ENCODE results near the gene CBX6. TPM values are rescaled to one million over a fixed set of nuclear protein-coding genes. Genes with fewer than 3 reads are reported as not detected.

CBX6 gene
- total RNA-seq, 8 experiments from 2014 or later = 17.6 to 141 (median 36.6) TPM

- 80% methylated on average over 1 of the region's 1 CpG; no CpG with 5 or more reads in 9 of the 10 experiments for WGBS, 10 experiments
- no peaks in the 10 kb centered on the region for H3K4me1 ChIP-seq (replicated peaks in 1 of 2)
- H3K27ac ChIP-seq = no peak overlapping the region
- in situ Hi-C loops (cut with MboI; ENCODE audit: low pct_unique_long_range_greater_than_20kb in 2 of 9, low sequenced_read_pairs in 9 of 9, unreplicated experiment in 9 of 9) = loop anchor here in 3 of 9 experiments (25.0 kb wide), 1 partner anchor 260 kb away; no protein-coding TSS in a partner anchor
- no peak for ATAC-seq (replicated peaks in 6 of 8)
- no peak overlapping the region for H3K4me3 ChIP-seq
Observed at GRCh38 chr22:38852522-38852921, 19.5 kb downstream of the CBX6 start.

- ATAC-seq (replicated peaks in 6 of 8) = peak in 4 of 8 experiments; percentile 30 to 76 (median 54)
- in situ Hi-C loops (cut with MboI; ENCODE audit: low pct_unique_long_range_greater_than_20kb in 2 of 9, low sequenced_read_pairs in 9 of 9, unreplicated experiment in 9 of 9) = loop anchor here in 3 of 9 experiments (25.0 kb wide), 1 partner anchor 261 kb away; no protein-coding TSS in a partner anchor
- H3K4me1 ChIP-seq (replicated peaks in 1 of 2) = no peaks in the 10 kb centered on the region
- H3K4me3 ChIP-seq = no peak overlapping the region
- no peak overlapping the region for H3K27ac ChIP-seq
- WGBS, 10 experiments = 8 to 38% (median 22%) methylated on average over 2 to 12 of the region's 15 CpGs; no CpG with 5 or more reads in 2 of the 10 experiments
Observed at GRCh38 chr22:38850941-38851849, 20.8 kb downstream of the CBX6 start.

DNA sequence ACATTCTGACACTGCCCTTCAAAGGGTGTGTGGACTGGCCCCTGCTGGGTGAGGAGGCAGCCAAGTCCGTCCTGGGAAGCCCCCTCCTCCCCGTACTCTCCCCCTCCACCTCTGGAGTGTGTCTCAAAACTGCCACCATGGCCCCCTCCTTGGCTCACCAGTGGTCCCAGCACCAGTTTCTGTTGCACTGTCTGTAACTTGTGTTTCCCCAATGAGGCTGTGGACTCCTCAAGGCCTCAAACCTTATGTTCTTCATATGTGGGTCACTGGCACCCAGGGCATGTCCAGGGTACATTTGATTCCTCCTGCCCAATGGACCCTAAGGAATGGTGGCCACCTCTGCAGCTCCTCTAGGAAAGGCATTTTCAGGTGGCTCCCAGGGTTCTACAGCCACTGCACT, 21.6 kb downstream of the CBX6 start:
- WGBS, 10 experiments = no CpG with 5 or more reads among the region's 2 CpGs
- ATAC-seq (replicated peaks in 6 of 8) = no peak
- Histone ChIP-seq H3K27ac (no peak overlapping the region), H3K4me3 (no peak overlapping the region), H3K4me1 (replicated peaks in 1 of 2) (no peaks in the 10 kb centered on the region)
- in situ Hi-C loops (cut with MboI; ENCODE audit: low pct_unique_long_range_greater_than_20kb in 2 of 9, low sequenced_read_pairs in 9 of 9, unreplicated experiment in 9 of 9) = loop anchor here in 3 of 9 experiments (25.0 kb wide), 1 partner anchor 262 kb away; no protein-coding TSS in a partner anchor

DNA sequence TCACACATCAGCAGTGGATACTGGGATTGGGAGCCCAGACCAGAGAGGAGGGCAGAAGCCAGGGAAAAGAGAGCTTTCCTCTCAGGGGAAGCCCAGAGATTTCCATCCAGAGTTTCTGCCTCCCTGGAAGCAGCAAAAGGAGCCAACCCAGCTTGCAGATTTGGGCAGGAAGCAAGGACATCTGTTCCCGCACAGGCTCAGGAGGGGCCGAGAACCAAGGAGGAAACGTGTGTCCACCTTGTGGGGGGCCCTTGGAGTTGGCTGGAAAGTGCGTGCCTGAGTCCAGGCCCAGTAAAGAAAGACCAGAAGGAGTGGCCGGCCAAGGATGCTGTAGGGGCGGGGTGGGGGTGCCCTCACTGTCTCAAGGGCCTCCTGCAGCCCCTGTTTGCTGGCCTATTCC, 22.2 kb downstream of the CBX6 start:
- Histone ChIP-seq H3K4me3 (no peak overlapping the region), H3K27ac (no peak overlapping the region), H3K4me1 (replicated peaks in 1 of 2) (no peaks in the 10 kb centered on the region)
- ATAC-seq (replicated peaks in 6 of 8) = no peak
- in situ Hi-C loops (cut with MboI; ENCODE audit: low pct_unique_long_range_greater_than_20kb in 2 of 9, low sequenced_read_pairs in 9 of 9, unreplicated experiment in 9 of 9) = loop anchor here in 3 of 9 experiments (25.0 kb wide), 1 partner anchor 262 kb away; no protein-coding TSS in a partner anchor
- 20 to 70% (median 44%) methylated on average over 1 to 3 of the region's 6 CpGs; no CpG with 5 or more reads in 6 of the 10 experiments for WGBS, 10 experiments

DNA sequence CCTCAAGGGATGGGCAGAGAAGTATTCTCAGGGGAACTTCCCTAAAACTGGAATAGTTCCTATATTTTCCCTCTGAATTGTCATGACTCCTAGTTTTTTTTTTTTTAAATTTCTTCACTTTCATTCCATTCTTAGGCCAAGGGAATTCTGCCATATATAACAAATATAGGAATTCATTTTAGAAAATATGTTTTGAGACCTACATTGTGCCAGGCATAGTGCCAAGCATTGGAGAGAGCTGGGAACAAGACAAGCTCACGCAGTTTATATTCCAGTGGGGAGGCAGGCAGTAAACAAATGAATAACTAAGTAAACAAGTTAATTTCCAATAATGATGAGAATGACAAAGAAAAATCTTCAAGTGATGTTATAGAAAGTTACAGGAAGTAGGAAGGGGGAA, 25.6 kb downstream of the CBX6 start:
- Histone ChIP-seq H3K27ac (no peak overlapping the region), H3K4me1 (replicated peaks in 1 of 2) (peaks cover 0 to 3% of the 10 kb centered on the region in 2 donors), H3K4me3 (no peak overlapping the region)
- ATAC-seq (replicated peaks in 6 of 8) = no peak
- 89 to 100% (median 100%) methylated on average over 1 of the region's 1 CpG; no CpG with 5 or more reads in 3 of the 10 experiments for WGBS, 10 experiments
- in situ Hi-C loops (cut with MboI; ENCODE audit: low pct_unique_long_range_greater_than_20kb in 2 of 9, low sequenced_read_pairs in 9 of 9, unreplicated experiment in 9 of 9) = no loop called here

GRCh38 chr22:38845004-38845740, 26.8 kb downstream of the CBX6 start:
- H3K4me3 ChIP-seq = no peak overlapping the region
- in situ Hi-C loops (cut with MboI; ENCODE audit: low pct_unique_long_range_greater_than_20kb in 2 of 9, low sequenced_read_pairs in 9 of 9, unreplicated experiment in 9 of 9) = no loop called here
- H3K4me1 ChIP-seq (replicated peaks in 1 of 2) = peaks cover 2 to 7% of the 10 kb centered on the region in 2 donors
- whole genome bisulfite sequencing, 10 experiments = 8 to 87% (median 68%) methylated on average over 2 to 9 of the region's 17 CpGs; no CpG with 5 or more reads in 2 of the 10 experiments
- no peak for ATAC-seq (replicated peaks in 6 of 8)
- H3K27ac ChIP-seq = no peak overlapping the region

GRCh38 chr22:38844315-38845003, 27.6 kb downstream of the CBX6 start:
- Histone ChIP-seq H3K4me1 (replicated peaks in 1 of 2) (peaks cover 10 to 15% of the 10 kb centered on the region in 2 donors), H3K4me3 (peak overlapping the region; percentile 41 to 53 (median 43)), H3K27ac (no peak overlapping the region)
- 20 to 100% (median 67%) methylated on average over 1 to 6 of the region's 22 CpGs; no CpG with 5 or more reads in 5 of the 10 experiments for WGBS, 10 experiments
- in situ Hi-C loops (cut with MboI; ENCODE audit: low pct_unique_long_range_greater_than_20kb in 2 of 9, low sequenced_read_pairs in 9 of 9, unreplicated experiment in 9 of 9) = no loop called here
- no peak for ATAC-seq (replicated peaks in 6 of 8)

GRCh38 chr22:38843657-38844314, 28.2 kb downstream of the CBX6 start, which contains the start of gene NPTXR:
TSS of gene NPTXR (minus strand) at chr22:38844028.
- peak; percentile 51 to 84 (median 80) for ATAC-seq (replicated peaks in 6 of 8)
- H3K27ac ChIP-seq = peak within 1 kb of the TSS; percentile 44 to 64
- peaks cover 11 to 15% of the 10 kb centered on the region in 2 donors for H3K4me1 ChIP-seq (replicated peaks in 1 of 2)
- 2% methylated on average over 20 of the region's 105 CpGs; no CpG with 5 or more reads in 9 of the 10 experiments for WGBS, 10 experiments
- H3K4me3 ChIP-seq = peak within 1 kb of the TSS; percentile 41 to 53 (median 43)
- in situ Hi-C loops (cut with MboI; ENCODE audit: low pct_unique_long_range_greater_than_20kb in 2 of 9, low sequenced_read_pairs in 9 of 9, unreplicated experiment in 9 of 9) = no loop called here

- in situ Hi-C loops (cut with MboI; ENCODE audit: low pct_unique_long_range_greater_than_20kb in 2 of 9, low sequenced_read_pairs in 9 of 9, unreplicated experiment in 9 of 9) = no loop called here
- peaks cover 11 to 15% of the 10 kb centered on the region in 2 donors for H3K4me1 ChIP-seq (replicated peaks in 1 of 2)
- WGBS, 10 experiments = 0 to 7% methylated on average over 3 to 13 of the region's 68 CpGs; no CpG with 5 or more reads in 8 of the 10 experiments
Observed at GRCh38 chr22:38843201-38843656, 28.8 kb downstream of the CBX6 start.

GRCh38 chr22:38842512-38843200, 29.4 kb downstream of the CBX6 start:
- ATAC-seq (replicated peaks in 6 of 8) = no peak
- WGBS, 10 experiments = 2 to 90% (median 40%) methylated on average over 1 to 7 of the region's 34 CpGs; no CpG with 5 or more reads in 4 of the 10 experiments
- in situ Hi-C loops (cut with MboI; ENCODE audit: low pct_unique_long_range_greater_than_20kb in 2 of 9, low sequenced_read_pairs in 9 of 9, unreplicated experiment in 9 of 9) = no loop called here

More at GRCh38 chr22:38843201-38843656, 28.8 kb downstream of the CBX6 start:
- peak overlapping the region; percentile 44 to 64 for H3K27ac ChIP-seq
- H3K4me3 ChIP-seq = peak overlapping the region; percentile 41 to 53 (median 43)
- peak; percentile 74 to 88 (median 78) for ATAC-seq (replicated peaks in 6 of 8)

DNA sequence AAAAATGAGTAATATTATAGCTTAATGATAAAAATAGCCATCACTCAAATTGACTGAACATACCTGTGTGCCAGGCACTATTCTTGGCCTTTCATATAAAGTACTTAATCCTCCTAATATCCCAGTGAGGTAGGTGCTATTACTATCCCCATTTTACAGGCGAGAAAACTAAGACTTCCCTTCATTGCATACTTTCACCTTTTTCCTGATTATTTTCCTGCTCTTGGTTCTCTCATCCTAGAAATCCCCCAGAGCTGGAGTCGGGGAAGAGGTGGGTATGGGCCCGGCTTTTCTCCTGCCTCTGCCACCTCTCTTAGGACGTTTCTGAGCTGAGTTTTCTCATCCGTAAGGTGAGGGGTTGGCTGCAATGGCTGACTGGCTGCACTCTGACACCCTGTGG, 30.4 kb downstream of the CBX6 start:
- H3K4me1 ChIP-seq (replicated peaks in 1 of 2) = peaks cover 11 to 15% of the 10 kb centered on the region in 2 donors
- WGBS, 10 experiments = 60 to 100% (median 73%) methylated on average over 1 to 4 of the region's 5 CpGs; no CpG with 5 or more reads in 3 of the 10 experiments
- in situ Hi-C loops (cut with MboI; ENCODE audit: low pct_unique_long_range_greater_than_20kb in 2 of 9, low sequenced_read_pairs in 9 of 9, unreplicated experiment in 9 of 9) = no loop called here
- no peak overlapping the region for H3K4me3 ChIP-seq
- no peak for ATAC-seq (replicated peaks in 6 of 8)
- H3K27ac ChIP-seq = no peak overlapping the region

More at GRCh38 chr22:38842512-38843200, 29.4 kb downstream of the CBX6 start:
- Histone ChIP-seq H3K27ac (peak overlapping the region; percentile 44 to 64), H3K4me3 (peak overlapping the region; percentile 41 to 53 (median 43)), H3K4me1 (replicated peaks in 1 of 2) (peaks cover 11 to 15% of the 10 kb centered on the region in 2 donors)
